Thymus (tissue), 14 donors: ENCODE measurements around the gene FRMD3. TPM values are rescaled to one million over a fixed set of nuclear protein-coding genes. Genes with fewer than 3 reads are reported as not detected.

Source experiments
- DNase-seq, 9 donors: peaks; one replicate each; pipeline ENCODE4 v3.0.0-alpha.2; 2013; ENCODE audit warnings: low spot score in 9 of 9, low read depth in 6 of 9, missing footprints in 1 of 9
- H3K27ac ChIP-seq, 2 donors: one replicate each; pipeline ENCODE4 v1.5.1; 2013; ENCODE audit warnings: control low read depth in 1 of 2, low read depth in 1 of 2, low read length in 1 of 2, mild to moderate bottlenecking in 1 of 2, moderate library complexity in 1 of 2
- H3K27me3 ChIP-seq, 2 donors: one replicate each; pipeline ENCODE4 v1.5.1; 2013; ENCODE audit warnings: low read length in 1 of 2; ENCODE audit not compliant: control insufficient read depth in 2 of 2, insufficient read depth in 1 of 2
- H3K36me3 ChIP-seq, 2 donors: one replicate each; pipeline ENCODE4 v1.5.1; 2013; ENCODE audit warnings: low read length in 1 of 2, mild to moderate bottlenecking in 1 of 2, moderate library complexity in 1 of 2; ENCODE audit not compliant: control insufficient read depth in 2 of 2, insufficient read depth in 2 of 2
- H3K4me1 ChIP-seq, 2 donors: one replicate each; pipeline ENCODE4 v1.5.1; 2013; ENCODE audit warnings: low read length in 2 of 2; ENCODE audit not compliant: control insufficient read depth in 2 of 2, insufficient read depth in 2 of 2
- H3K4me3 ChIP-seq, 2 donors: one replicate each; pipeline ENCODE4 v1.5.1; 2013; ENCODE audit warnings: low read length in 2 of 2, control low read depth in 1 of 2, mild to moderate bottlenecking in 1 of 2
- H3K9me3 ChIP-seq, 2 donors: one replicate each; pipeline ENCODE4 v1.5.1; 2013; ENCODE audit warnings: low read length in 1 of 2, mild to moderate bottlenecking in 1 of 2; ENCODE audit not compliant: control insufficient read depth in 2 of 2, insufficient read depth in 1 of 2
- WGBS: extraction: QIAGEN DNeasy Blood & Tissue Kit; methylation state at CpG from one replicate; pipeline ENCODE4 v1.1.7; 2013; 5-methylcytosine and 5-hydroxymethylcytosine counted together
- long read RNA-seq, 10 donors: transcript quantifications; one replicate each; lab custom pipeline, GENCODE V29; 2026
- polyA plus RNA-seq: library from polyadenylated mRNA; stranded (reverse); fragments of 200-250 nt; gene quantifications from one replicate; pipeline ENCODE4 v1.2.3, GENCODE V29; 2013
- total RNA-seq: library from RNA; stranded (reverse); fragments of 120-200 nt; gene quantifications from one replicate; pipeline ENCODE4 v1.2.4, GENCODE V29; 2013
- donor health status: healthy.

FRMD3 gene
- total RNA-seq, result 0.94 TPM
- polyA plus RNA-seq, result 1.3 TPM
- long read RNA-seq, donor 1, result 0 reads
- long read RNA-seq, donor 2, result 0 reads
- long read RNA-seq, donor 3, full-length matches to known transcripts, result 1 of 1 reads
- long read RNA-seq, donor 3, partial matches to known transcripts, result 0 of 1 reads
- long read RNA-seq, donor 3, other reads (novel, unspliced or antisense), result 0 of 1 reads
- long read RNA-seq, donor 4, result 0 reads
- long read RNA-seq, donor 5, full-length matches to known transcripts, result 2 of 2 reads
- long read RNA-seq, donor 5, partial matches to known transcripts, result 0 of 2 reads
- long read RNA-seq, donor 5, other reads (novel, unspliced or antisense), result 0 of 2 reads
- long read RNA-seq, donor 6, result 0 reads
- long read RNA-seq, donor 7, result 0 reads
- long read RNA-seq, donor 8, result 0 reads
- long read RNA-seq, donor 9, full-length matches to known transcripts, result 1 of 20 reads
- long read RNA-seq, donor 9, partial matches to known transcripts, result 8 of 20 reads
- long read RNA-seq, donor 9, other reads (novel, unspliced or antisense), result 11 of 20 reads
- long read RNA-seq, donor 10, result 0 reads

DNA sequence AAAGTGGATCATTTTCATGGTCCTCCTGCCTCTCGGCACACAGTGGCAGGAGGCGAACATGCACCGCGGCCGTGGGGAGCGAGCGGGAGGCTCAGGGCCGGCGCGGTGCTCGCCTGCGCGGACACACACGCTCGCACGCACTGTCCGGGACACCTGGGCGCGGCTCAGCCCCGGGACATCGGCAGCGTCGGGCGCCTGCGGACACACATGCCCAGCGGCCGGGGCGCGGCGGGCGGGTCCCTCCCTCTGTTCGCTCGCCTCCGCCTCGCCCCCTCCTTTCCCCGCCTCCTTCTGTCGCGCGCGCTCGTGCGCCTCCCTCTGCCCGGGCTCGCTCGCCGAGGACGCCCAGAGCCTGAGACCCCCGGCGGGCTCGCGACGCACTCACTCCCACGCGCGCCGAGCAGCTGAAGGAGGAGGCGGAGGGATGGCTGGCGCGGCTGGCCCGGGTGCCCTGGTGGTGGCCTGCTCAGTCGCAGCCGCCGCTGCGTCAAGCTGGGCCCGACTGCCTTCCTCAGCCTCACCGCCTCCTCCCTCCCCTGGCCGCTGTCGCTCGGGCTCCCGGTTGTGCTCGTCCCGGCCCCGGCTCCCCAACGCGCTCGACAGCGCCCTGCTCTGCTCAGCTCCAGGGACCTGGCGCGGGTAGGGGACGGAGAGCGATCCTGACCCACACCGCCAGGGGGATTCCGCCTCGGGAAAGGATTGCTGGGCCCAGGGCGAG is at the start of gene FRMD3:
Gene FRMD3 (minus strand): TSS at position 230 of the 718 bp plus-strand sequence. CDS start 170 bp downstream, at position 60.
- DNase-seq, result peak in 2 of 9 donors; percentile 13 to 24

DNA sequence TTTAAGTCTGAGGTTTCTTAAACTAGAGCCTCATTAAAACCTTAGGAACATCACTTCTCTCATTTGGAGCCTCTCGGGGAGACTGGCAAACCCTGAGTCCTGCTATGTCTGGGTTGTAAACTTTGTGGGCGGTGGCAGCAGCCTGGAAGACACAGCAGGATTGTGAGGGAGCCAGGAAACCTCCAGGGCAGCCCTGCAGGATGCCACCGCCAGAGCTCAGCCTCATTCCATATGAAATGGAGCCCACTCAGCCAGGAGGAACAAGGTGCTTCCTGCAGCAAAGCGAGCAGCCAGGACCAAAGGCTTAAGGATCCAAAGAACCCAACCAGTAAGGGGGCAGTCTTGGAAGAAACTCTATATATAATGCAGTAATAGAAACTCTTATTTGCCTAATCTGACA is 46.8 kb upstream of the FRMD3 start:
- H3K36me3 ChIP-seq, result no peaks in the 10 kb centered on the region
- WGBS, result 96% methylated on average over 4 of the region's 4 CpGs
- H3K9me3 ChIP-seq, result no peaks in the 10 kb centered on the region
- no peaks in the 10 kb centered on the region for H3K27me3 ChIP-seq
- no peak overlapping the region for H3K4me3 ChIP-seq
- DNase-seq, result no peak
- H3K27ac ChIP-seq, result no peak overlapping the region
- no peaks in the 10 kb centered on the region for H3K4me1 ChIP-seq

More for the DNA sequence above, at the start of gene FRMD3:
- peaks cover 0 to 5% of the 10 kb centered on the region in 2 donors for H3K9me3 ChIP-seq
- no peaks in the 10 kb centered on the region for H3K36me3 ChIP-seq
- peaks cover 31 to 48% of the 10 kb centered on the region in 2 donors for H3K27me3 ChIP-seq
- no peak within 1 kb of the TSS for H3K27ac ChIP-seq
- H3K4me3 ChIP-seq, result peak within 1 kb of the TSS in 1 of 2 donors; percentile 35
- 2% methylated on average over 85 of the region's 85 CpGs for WGBS
- H3K4me1 ChIP-seq, result no peaks in the 10 kb centered on the region

DNA sequence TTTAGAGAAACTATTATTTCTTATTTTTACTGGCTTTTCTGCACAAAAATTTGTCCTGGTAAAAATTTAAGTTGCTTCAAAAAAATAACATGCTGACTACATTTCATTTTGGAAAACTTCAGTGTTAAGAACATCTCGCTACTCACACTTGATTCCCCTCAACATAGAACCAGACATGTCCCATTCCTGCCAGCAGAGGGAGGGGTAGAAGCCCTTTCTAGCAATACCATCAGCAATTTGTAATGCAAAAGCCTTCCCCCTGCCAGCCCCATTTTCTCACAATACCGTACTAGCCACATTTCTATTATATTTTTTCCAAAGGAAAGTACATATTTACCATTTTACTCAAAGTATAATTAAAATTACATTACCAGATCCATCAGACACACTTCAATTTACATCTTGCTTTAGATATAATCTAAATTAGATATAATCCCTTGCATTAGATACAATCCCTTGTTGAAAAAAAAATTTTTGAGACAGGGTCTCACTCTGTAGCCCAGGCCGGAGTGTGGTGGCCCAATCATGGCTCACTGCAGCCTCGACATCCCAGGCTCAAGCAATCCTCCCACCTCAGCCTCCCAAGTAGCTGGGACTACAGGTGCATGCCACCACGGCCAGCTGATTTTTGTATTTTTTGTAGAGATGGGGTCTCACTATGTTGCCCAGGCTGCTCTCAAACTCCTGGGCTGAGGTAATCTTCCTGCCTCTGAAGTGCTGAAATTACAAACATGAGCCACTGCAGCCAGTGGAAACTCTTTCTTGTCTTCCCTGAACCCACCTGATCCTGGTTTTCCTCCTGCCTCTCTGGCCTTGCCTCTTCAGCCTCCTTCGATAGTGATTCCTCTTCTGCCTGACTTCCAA is 45.2 kb upstream of the FRMD3 start:
- DNase-seq, result peak; percentile 8 to 74 (median 35)
- Histone ChIP-seq H3K4me1 (no peaks in the 10 kb centered on the region), H3K4me3 (no peak overlapping the region), H3K9me3 (no peaks in the 10 kb centered on the region), H3K27me3 (no peaks in the 10 kb centered on the region), H3K27ac (no peak overlapping the region), H3K36me3 (no peaks in the 10 kb centered on the region)
- 84% methylated on average over 6 of the region's 6 CpGs for WGBS

DNA sequence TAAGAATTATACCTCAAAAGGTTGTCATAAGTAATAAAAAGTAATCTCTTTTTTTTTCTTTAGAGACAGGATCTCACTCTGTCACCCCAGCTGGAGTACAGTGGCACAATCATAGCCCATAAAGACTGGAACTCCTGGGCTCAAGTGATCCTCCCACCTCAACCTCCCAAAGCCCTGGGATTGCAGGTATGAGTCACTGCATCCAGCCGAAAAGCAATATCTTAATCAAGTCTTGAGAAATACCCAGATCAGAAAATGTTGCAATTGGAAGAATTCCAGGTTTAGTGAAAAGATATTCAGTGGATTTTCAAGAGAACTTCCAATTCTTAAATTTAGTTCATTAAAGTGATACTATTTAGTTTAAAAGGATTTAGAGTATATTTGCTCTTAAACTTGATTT is 43.8 kb upstream of the FRMD3 start:
- no peaks in the 10 kb centered on the region for H3K36me3 ChIP-seq
- DNase-seq, result no peak
- no peak overlapping the region for H3K4me3 ChIP-seq
- no peaks in the 10 kb centered on the region for H3K27me3 ChIP-seq
- no peak overlapping the region for H3K27ac ChIP-seq
- WGBS, result 91% methylated on average over 1 of the region's 1 CpG
- no peaks in the 10 kb centered on the region for H3K9me3 ChIP-seq
- no peaks in the 10 kb centered on the region for H3K4me1 ChIP-seq

DNA sequence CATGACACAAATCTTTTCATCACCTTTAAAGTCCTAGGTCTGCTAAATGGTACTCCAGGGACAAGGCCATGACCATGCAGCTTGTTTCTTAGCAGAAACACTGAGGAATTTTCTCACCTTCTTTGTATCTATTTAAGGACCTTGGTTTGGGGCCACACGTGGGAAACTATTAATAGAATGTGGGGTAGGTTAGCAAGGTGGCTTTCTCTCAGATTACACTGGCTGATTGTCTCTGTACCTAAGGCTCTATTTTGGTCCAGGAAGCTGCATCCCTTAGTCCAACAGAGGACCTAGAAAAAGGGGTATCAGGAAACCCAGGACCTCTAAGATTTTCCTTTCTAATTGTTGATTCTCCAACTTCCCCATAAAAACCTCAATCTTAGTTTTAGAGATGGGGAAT is 36.3 kb upstream of the FRMD3 start:
- 66% methylated on average over 1 of the region's 1 CpG for WGBS
- DNase-seq, result no peak
- H3K27ac ChIP-seq, result no peak overlapping the region
- H3K4me1 ChIP-seq, result no peaks in the 10 kb centered on the region
- H3K9me3 ChIP-seq, result no peaks in the 10 kb centered on the region
- no peaks in the 10 kb centered on the region for H3K36me3 ChIP-seq
- no peak overlapping the region for H3K4me3 ChIP-seq
- H3K27me3 ChIP-seq, result no peaks in the 10 kb centered on the region

DNA sequence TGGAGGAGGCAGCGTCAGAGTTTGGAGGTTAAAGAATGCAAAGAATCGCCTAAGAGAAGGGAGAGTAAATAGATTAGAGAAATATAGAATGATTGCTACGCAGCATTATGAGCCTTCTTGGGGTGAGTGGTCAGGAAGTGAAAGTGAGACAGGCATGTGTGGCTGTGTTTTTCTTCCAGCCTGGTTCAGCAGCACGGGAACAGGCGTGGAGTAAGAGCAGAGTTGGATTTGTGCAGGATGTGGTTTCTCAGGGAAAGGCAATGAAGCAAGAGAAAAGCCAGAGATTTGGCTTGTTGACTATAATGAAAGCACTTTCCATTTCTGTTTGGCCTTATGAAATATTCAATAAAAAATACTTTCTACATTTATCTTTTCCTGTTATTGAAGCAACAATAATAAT is 34.3 kb upstream of the FRMD3 start:
- no peaks in the 10 kb centered on the region for H3K36me3 ChIP-seq
- H3K4me1 ChIP-seq, result no peaks in the 10 kb centered on the region
- H3K9me3 ChIP-seq, result no peaks in the 10 kb centered on the region
- H3K27ac ChIP-seq, result no peak overlapping the region
- 63% methylated on average over 5 of the region's 5 CpGs for WGBS
- no peaks in the 10 kb centered on the region for H3K27me3 ChIP-seq
- no peak overlapping the region for H3K4me3 ChIP-seq
- DNase-seq, result no peak

DNA sequence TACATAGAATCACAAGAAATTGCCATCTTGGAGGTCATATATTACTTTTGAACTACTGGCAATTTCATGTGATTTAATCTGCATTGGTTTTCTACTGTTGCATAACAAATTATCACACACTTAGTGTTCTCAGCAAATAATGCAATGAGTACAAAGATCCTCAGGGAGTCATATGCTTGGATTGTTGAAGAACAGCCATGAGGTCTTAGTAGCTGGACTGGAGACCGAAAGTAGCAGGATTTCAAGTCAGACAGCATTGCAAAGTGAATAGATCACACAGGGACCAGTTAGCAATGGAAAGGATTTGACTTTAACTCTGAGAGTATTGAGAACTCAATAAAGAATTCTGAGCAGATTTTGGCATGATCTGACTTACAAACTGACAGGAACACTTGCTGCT is 32.2 kb upstream of the FRMD3 start:
- Histone ChIP-seq H3K27ac (no peak overlapping the region), H3K9me3 (no peaks in the 10 kb centered on the region), H3K36me3 (no peaks in the 10 kb centered on the region), H3K27me3 (no peaks in the 10 kb centered on the region), H3K4me1 (no peaks in the 10 kb centered on the region), H3K4me3 (no peak overlapping the region)
- WGBS, result 99% methylated on average over 1 of the region's 1 CpG
- DNase-seq, result no peak

DNA sequence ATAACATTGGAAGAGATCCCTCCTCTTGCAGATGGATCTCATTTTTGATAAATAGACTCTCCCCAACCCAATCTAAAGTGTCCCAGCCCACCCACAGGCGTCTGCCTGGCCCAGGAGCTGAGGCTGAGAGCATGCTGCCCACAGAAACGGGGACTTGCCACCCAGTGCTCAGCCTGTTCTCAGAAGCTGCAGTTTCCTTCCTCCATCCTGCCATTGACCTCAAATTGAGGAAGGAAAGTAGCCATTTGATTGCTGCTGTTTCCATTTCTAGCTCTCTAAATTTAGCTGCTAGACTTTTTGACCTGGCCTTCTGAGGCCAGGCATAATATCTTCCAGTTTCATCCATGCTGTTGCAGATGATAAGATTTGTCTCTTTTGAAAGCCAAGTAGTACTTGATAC is 31.1 kb upstream of the FRMD3 start:
- Histone ChIP-seq H3K4me1 (no peaks in the 10 kb centered on the region), H3K36me3 (no peaks in the 10 kb centered on the region), H3K27ac (no peak overlapping the region), H3K9me3 (no peaks in the 10 kb centered on the region), H3K27me3 (no peaks in the 10 kb centered on the region), H3K4me3 (no peak overlapping the region)
- DNase-seq, result no peak
- WGBS, result 5% methylated on average over 2 of the region's 2 CpGs
